Osteocyte (in vitro differentiated cells): ENCODE measurements around the gene TGFB1I1. TPM values are rescaled to one million over a fixed set of nuclear protein-coding genes. Genes with fewer than 3 reads are reported as not detected.

Source experiments
- DNase-seq: peaks from one replicate; pipeline ENCODE4 v3.0.0; 2021; ENCODE audit warnings: mixed read lengths; ENCODE audit not compliant: unreplicated experiment; ENCODE audit errors: extremely low spot score
- H3K27ac Mint-ChIP-seq: one replicate; pipeline ENCODE4 v1.8.0; 2021; ENCODE audit warnings: mild to moderate bottlenecking, mixed read lengths; ENCODE audit not compliant: unreplicated experiment
- H3K27me3 Mint-ChIP-seq: one replicate; pipeline ENCODE4 v1.8.0; 2021; ENCODE audit warnings: mixed read lengths; ENCODE audit not compliant: unreplicated experiment
- H3K36me3 Mint-ChIP-seq: one replicate; pipeline ENCODE4 v1.8.0; 2021; ENCODE audit warnings: mixed read lengths; ENCODE audit not compliant: unreplicated experiment
- H3K4me1 Mint-ChIP-seq: one replicate; pipeline ENCODE4 v1.8.0; 2021; ENCODE audit warnings: mixed read lengths; ENCODE audit not compliant: unreplicated experiment
- H3K4me3 Mint-ChIP-seq: one replicate; pipeline ENCODE4 v1.8.0; 2021; ENCODE audit warnings: mild to moderate bottlenecking, moderate library complexity, mixed read lengths; ENCODE audit not compliant: unreplicated experiment
- H3K9me3 Mint-ChIP-seq: one replicate; pipeline ENCODE4 v1.8.0; 2021; ENCODE audit warnings: mixed read lengths; ENCODE audit not compliant: unreplicated experiment
- total RNA-seq: library from RNA; stranded (reverse); gene quantifications from 2 replicates; pipeline ENCODE4 v1.2.1, GENCODE V29; 2021
- TF ChIP-seq, protein P1 (sequence below): fragments of 200-600 bp; sonication (generic); IDR thresholded peaks from 2 replicates; pipeline ENCODE4 v1.5.0; 2021; ENCODE audit warnings: antibody characterized with exemption, mild to moderate bottlenecking, moderate library complexity

TGFB1I1 gene
- total RNA-seq, 1 donor from 2014 or later, result 120 TPM

DNA sequence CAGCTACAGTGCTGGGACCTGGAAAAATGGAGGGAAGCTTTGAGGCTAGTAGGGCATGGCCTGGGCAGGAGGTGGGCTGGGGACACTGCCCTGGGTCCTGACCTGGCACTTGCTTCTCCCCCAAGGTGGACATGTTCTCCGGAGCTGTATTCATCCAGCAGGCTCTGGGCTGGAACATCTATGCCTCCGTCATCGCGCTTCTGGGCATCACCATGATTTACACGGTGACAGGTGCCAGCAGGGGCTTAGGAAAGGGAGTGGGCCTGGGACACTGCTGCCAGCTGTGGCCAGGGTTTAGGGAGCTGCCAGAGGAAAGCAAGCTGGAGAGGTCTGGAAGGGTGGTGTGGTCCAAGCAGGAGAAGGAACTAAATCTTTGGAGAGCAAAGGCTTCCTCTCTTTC is 14.1 kb downstream of the TGFB1I1 start:
- TF ChIP-seq, protein P1, sequence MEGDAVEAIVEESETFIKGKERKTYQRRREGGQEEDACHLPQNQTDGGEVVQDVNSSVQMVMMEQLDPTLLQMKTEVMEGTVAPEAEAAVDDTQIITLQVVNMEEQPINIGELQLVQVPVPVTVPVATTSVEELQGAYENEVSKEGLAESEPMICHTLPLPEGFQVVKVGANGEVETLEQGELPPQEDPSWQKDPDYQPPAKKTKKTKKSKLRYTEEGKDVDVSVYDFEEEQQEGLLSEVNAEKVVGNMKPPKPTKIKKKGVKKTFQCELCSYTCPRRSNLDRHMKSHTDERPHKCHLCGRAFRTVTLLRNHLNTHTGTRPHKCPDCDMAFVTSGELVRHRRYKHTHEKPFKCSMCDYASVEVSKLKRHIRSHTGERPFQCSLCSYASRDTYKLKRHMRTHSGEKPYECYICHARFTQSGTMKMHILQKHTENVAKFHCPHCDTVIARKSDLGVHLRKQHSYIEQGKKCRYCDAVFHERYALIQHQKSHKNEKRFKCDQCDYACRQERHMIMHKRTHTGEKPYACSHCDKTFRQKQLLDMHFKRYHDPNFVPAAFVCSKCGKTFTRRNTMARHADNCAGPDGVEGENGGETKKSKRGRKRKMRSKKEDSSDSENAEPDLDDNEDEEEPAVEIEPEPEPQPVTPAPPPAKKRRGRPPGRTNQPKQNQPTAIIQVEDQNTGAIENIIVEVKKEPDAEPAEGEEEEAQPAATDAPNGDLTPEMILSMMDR, result no peak
- H3K4me1 Mint-ChIP-seq, result peaks cover 11% of the 10 kb centered on the region
- DNase-seq, result no peak
- no peak overlapping the region for H3K4me3 Mint-ChIP-seq
- H3K27me3 Mint-ChIP-seq, result peaks cover 3% of the 10 kb centered on the region
- peaks cover 7% of the 10 kb centered on the region for H3K36me3 Mint-ChIP-seq
- H3K27ac Mint-ChIP-seq, result no peak overlapping the region
- H3K9me3 Mint-ChIP-seq, result no peaks in the 10 kb centered on the region

DNA sequence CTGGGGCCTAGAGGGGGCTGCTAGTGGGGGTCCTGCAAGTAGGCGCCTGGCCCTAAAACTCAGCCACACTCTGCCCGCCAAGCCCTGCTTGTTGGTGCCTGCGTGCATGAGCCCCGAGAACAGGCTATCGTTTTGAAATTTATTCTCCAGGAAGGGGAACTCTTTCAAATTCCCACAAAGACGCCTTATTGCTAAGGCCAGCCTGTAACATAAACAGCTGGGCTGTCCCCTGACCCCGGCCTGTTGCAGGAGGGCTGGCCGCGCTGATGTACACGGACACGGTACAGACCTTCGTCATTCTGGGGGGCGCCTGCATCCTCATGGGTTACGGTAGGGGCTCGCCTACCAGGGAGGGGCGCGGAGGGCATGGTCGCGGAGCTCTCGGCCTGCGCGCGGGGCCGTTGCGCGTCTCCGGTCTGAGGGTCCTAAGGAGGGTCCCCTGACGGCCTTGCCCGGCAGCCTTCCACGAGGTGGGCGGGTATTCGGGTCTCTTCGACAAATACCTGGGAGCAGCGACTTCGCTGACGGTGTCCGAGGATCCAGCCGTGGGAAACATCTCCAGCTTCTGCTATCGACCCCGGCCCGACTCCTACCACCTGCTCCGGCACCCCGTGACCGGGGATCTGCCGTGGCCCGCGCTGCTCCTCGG is 15.2 kb downstream of the TGFB1I1 start:
- TF ChIP-seq, protein P1, result no peak
- Mint-ChIP-seq H3K9me3 (no peaks in the 10 kb centered on the region), H3K4me1 (peaks cover 11% of the 10 kb centered on the region), H3K27ac (no peak overlapping the region), H3K27me3 (peaks cover 3% of the 10 kb centered on the region), H3K4me3 (peak overlapping the region; percentile 74), H3K36me3 (peaks cover 11% of the 10 kb centered on the region)
- no peak for DNase-seq

DNA sequence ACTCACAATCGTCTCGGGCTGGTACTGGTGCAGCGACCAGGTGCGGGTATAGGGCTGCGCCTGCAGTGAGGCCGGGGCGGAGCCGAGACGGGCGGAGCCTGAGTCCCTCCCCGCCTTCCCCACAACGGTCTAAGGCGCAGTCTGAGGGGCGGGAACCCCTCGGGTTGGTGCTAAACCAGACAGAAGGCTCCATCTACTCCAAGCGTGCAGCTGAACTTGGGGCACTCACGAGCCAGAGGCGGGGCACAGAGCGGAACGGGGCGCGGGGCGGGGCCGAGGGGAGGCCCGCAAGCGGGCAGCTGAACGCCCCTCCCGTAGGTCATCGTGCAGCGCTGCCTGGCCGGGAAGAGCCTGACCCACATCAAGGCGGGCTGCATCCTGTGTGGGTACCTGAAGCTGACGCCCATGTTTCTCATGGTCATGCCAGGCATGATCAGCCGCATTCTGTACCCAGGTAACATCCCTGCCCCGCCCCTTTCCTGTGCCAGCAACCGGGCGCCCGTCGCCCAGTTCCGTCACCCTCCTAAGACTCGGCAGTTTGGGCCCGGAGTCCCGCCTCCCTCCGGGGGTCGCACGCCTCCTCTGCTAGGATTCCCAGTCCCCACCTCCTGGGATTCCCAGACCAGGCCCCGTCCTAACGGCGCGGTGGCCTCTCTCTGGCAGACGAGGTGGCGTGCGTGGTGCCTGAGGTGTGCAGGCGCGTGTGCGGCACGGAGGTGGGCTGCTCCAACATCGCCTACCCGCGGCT is 15.9 kb downstream of the TGFB1I1 start:
- no peak for DNase-seq
- Mint-ChIP-seq H3K27me3 (peaks cover 3% of the 10 kb centered on the region), H3K9me3 (no peaks in the 10 kb centered on the region), H3K27ac (no peak overlapping the region), H3K4me3 (peak overlapping the region; percentile 74), H3K36me3 (peaks cover 18% of the 10 kb centered on the region), H3K4me1 (peaks cover 11% of the 10 kb centered on the region)
- TF ChIP-seq, protein P1, result no peak

DNA sequence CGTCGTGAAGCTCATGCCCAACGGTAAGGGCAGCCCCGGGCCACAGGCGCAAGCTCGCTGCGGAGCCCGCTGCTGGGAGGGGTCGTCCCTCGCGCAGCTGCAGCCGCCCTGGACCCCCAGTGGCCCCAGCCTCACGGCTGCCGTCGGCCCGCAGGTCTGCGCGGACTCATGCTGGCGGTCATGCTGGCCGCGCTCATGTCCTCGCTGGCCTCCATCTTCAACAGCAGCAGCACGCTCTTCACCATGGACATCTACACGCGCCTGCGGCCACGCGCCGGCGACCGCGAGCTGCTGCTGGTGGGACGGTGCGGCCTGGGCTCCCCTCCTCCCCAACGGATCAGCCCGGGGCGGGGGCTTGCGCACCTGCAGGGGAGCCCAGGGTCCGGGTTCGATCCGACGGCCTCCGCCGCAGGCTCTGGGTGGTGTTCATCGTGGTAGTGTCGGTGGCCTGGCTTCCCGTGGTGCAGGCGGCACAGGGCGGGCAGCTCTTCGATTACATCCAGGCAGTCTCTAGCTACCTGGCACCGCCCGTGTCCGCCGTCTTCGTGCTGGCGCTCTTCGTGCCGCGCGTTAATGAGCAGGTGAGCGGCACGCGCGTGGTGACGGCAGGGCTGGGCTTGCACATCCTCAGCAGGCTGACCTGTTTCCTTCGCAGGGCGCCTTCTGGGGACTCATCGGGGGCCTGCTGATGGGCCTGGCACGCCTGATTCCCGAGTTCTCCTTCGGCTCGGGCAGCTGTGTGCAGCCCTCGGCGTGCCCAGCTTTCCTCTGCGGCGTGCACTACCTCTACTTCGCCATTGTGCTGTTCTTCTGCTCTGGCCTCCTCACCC is 16.7 kb downstream of the TGFB1I1 start:
- Mint-ChIP-seq H3K27ac (no peak overlapping the region), H3K4me1 (peaks cover 11% of the 10 kb centered on the region), H3K9me3 (no peaks in the 10 kb centered on the region), H3K27me3 (peaks cover 3% of the 10 kb centered on the region), H3K36me3 (peaks cover 26% of the 10 kb centered on the region), H3K4me3 (peak overlapping the region; percentile 74)
- TF ChIP-seq, protein P1, result no peak
- DNase-seq, result no peak

DNA sequence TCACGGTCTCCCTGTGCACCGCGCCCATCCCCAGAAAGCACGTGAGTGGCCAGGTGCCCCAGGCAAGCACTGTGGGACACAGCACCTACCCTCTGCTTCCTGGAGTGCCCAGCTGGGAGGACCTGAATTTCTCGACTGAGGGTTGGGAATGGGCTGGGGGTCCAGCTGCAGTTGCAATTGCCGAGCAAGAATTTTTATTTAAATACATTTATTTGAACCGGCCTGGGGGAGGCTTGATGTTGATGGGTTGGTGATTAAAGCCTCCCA is 17.3 kb downstream of the TGFB1I1 start:
- H3K27ac Mint-ChIP-seq, result no peak overlapping the region
- no peak overlapping the region for H3K4me3 Mint-ChIP-seq
- no peak for DNase-seq
- TF ChIP-seq, protein P1, result no peak
- H3K27me3 Mint-ChIP-seq, result peaks cover 3% of the 10 kb centered on the region
- no peaks in the 10 kb centered on the region for H3K9me3 Mint-ChIP-seq
- peaks cover 26% of the 10 kb centered on the region for H3K36me3 Mint-ChIP-seq
- peaks cover 10% of the 10 kb centered on the region for H3K4me1 Mint-ChIP-seq
